Measurements from ENCODE around the gene OSBPL10. TPM values are rescaled to one million over a fixed set of nuclear protein-coding genes. Genes with fewer than 3 reads are reported as not detected.

Gene OSBPL10
- total and polyA plus RNA-seq, 9 donors = 2.5 to 36.6 (median 10.6) TPM

- Histone ChIP-seq H3K4me3 (no peak overlapping the region), H3K27me3 (no peaks in the 10 kb centered on the region), H3K36me3 (no peaks in the 10 kb centered on the region), H3K9me3 (no peaks in the 10 kb centered on the region), H3K27ac (no peak overlapping the region), H3K4me1 (ENCODE audit: insufficient read depth) (no peaks in the 10 kb centered on the region)
- WGBS, 3 donors = 96 to 98% (median 96%) methylated on average over 4 of the region's 4 CpGs
- intact Hi-C loops (cut with DNase I) = no loop called here
- no peak for DNase-seq
- no peak for TF ChIP-seq EP300 (IDR thresholded peaks at IDR 0.05)
- no peak for TF ChIP-seq CTCF (IDR thresholded peaks at IDR 0.05)
- TF ChIP-seq POLR2A (IDR thresholded peaks at IDR 0.05) = no peak
These were observed 51.1 kb downstream of the OSBPL10 start for GRCh38 chr3:31929826-31930502.

GRCh38 chr3:31927811-31928210 is 53.3 kb downstream of the OSBPL10 start:
- intact Hi-C loops (cut with DNase I) = no loop called here
- Histone ChIP-seq H3K4me1 (ENCODE audit: insufficient read depth) (no peaks in the 10 kb centered on the region), H3K36me3 (no peaks in the 10 kb centered on the region), H3K4me3 (no peak overlapping the region), H3K9me3 (no peaks in the 10 kb centered on the region), H3K27ac (no peak overlapping the region), H3K27me3 (no peaks in the 10 kb centered on the region)
- TF ChIP-seq EP300 (IDR thresholded peaks at IDR 0.05) (no peak), POLR2A (IDR thresholded peaks at IDR 0.05) (no peak), CTCF (IDR thresholded peaks at IDR 0.05) (no peak)
- 88 to 90% (median 90%) methylated on average over 6 of the region's 6 CpGs for WGBS, 3 donors
- DNase-seq = no peak

- Histone ChIP-seq H3K27ac (no peak overlapping the region), H3K4me3 (no peak overlapping the region), H3K9me3 (no peaks in the 10 kb centered on the region), H3K36me3 (no peaks in the 10 kb centered on the region), H3K27me3 (no peaks in the 10 kb centered on the region), H3K4me1 (ENCODE audit: insufficient read depth) (no peaks in the 10 kb centered on the region)
- intact Hi-C loops (cut with DNase I) = no loop called here
- 92 to 97% (median 95%) methylated on average over 4 of the region's 4 CpGs for WGBS, 3 donors
- TF ChIP-seq CTCF (IDR thresholded peaks at IDR 0.05) (no peak), POLR2A (IDR thresholded peaks at IDR 0.05) (no peak), EP300 (IDR thresholded peaks at IDR 0.05) (no peak)
- DNase-seq = no peak
These were observed 54.5 kb downstream of the OSBPL10 start for GRCh38 chr3:31926543-31926942.

- H3K9me3 ChIP-seq = peaks cover 0 to 2% of the 10 kb centered on the region in 2 donors
- H3K27me3 ChIP-seq = no peaks in the 10 kb centered on the region
- no peak for DNase-seq
- WGBS, 3 donors = 84 to 89% (median 88%) methylated on average over 5 of the region's 5 CpGs
- H3K4me1 ChIP-seq (ENCODE audit: insufficient read depth) = no peaks in the 10 kb centered on the region
- H3K36me3 ChIP-seq = no peaks in the 10 kb centered on the region
- TF ChIP-seq EP300 (IDR thresholded peaks at IDR 0.05) (no peak), CTCF (IDR thresholded peaks at IDR 0.05) (no peak), POLR2A (IDR thresholded peaks at IDR 0.05) (no peak)
- no peak overlapping the region for H3K4me3 ChIP-seq
- H3K27ac ChIP-seq = no peak overlapping the region
- intact Hi-C loops (cut with DNase I) = no loop called here
These were observed 55.8 kb downstream of the OSBPL10 start for GRCh38 chr3:31925271-31925630.

All from ovary (tissue), 9 donors.